Transverse colon (tissue), 4 donors: ENCODE measurements around the gene OSTC.

Source experiments
- EP300 ChIP-seq: sonication (generic); formaldehyde crosslinking; IDR thresholded peaks from one replicate; pipeline ENCODE4 v1.6.1; 2017; ENCODE audit warnings: antibody characterized with exemption, low read depth
- POLR2AphosphoS5 ChIP-seq, 3 donors: sonication (generic); formaldehyde crosslinking; IDR thresholded peaks; one replicate each; pipeline ENCODE4 v1.6.1; 2016; ENCODE audit warnings: antibody characterized with exemption in 3 of 3
- TF ChIP-seq, protein P1 (sequence below), 5 experiments: fragments of 200-600 bp in 3 of 5; fragments of 450-650 bp in 2 of 5; sonication (generic) in 3 of 5; IDR thresholded peaks; 1 replicate in 2 of 5; 2 replicates in 3 of 5; pipeline ENCODE4 v1.5.1; 2016 to 2017; ENCODE audit warnings: antibody characterized with exemption in 5 of 5, inconsistent platforms in 3 of 5, mild to moderate bottlenecking in 2 of 5, moderate library complexity in 1 of 5

DNA sequence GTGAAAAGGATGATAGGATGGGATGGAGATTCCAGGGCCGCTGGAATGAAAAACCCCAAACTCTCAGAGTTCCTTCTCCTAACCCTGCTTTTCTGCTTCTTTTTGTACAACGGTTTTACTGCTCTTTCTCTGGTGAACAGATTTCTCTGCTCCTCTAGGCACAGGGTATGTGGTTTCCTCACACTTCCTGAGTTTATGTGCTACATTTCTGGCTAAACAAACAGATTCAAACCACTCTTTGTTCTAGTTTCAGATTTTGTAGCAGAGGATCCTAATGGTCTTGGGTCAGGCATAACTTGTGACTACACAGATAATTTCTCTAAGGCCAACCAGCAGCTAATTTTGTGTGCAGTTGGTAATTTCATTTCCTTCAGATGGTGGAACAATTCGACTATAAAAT lies 52.6 kb downstream of the OSTC start:
- TF ChIP-seq, protein P1, sequence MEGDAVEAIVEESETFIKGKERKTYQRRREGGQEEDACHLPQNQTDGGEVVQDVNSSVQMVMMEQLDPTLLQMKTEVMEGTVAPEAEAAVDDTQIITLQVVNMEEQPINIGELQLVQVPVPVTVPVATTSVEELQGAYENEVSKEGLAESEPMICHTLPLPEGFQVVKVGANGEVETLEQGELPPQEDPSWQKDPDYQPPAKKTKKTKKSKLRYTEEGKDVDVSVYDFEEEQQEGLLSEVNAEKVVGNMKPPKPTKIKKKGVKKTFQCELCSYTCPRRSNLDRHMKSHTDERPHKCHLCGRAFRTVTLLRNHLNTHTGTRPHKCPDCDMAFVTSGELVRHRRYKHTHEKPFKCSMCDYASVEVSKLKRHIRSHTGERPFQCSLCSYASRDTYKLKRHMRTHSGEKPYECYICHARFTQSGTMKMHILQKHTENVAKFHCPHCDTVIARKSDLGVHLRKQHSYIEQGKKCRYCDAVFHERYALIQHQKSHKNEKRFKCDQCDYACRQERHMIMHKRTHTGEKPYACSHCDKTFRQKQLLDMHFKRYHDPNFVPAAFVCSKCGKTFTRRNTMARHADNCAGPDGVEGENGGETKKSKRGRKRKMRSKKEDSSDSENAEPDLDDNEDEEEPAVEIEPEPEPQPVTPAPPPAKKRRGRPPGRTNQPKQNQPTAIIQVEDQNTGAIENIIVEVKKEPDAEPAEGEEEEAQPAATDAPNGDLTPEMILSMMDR (IDR thresholded peaks at IDR 0.05): no peak
- TF ChIP-seq EP300 (no peak), POLR2AphosphoS5 (IDR thresholded peaks at IDR 0.05) (no peak)
